Bronchial epithelial cell (primary cell): ENCODE data around the gene CCNY. TPM values are rescaled to one million over a fixed set of nuclear protein-coding genes. Genes with fewer than 3 reads are reported as not detected.
"Not testable (repeated sequence)": the region's sequence is repeated elsewhere in the genome, so short reads cannot be mapped to it uniquely, and the experiment has no call there.

Source experiments
- DNase-seq: peaks from one replicate; pipeline ENCODE4 v3.0.0-alpha.2; 2010; ENCODE audit warnings: low read depth
- FAIRE-seq: peaks from 2 replicates; lab custom pipeline; 2011; peaks lifted over from hg19 to GRCh38; lab: Jason Lieb, UNC
- H3K27me3 ChIP-seq: 2 replicates; pipeline ENCODE4 v1.5.1; 2011; ENCODE audit warnings: low read length; ENCODE audit not compliant: control insufficient read depth, insufficient read depth
- H3K36me3 ChIP-seq: 2 replicates; pipeline ENCODE4 v1.5.1; 2011; ENCODE audit warnings: low read length; ENCODE audit not compliant: control insufficient read depth, insufficient read depth
- H3K4me3 ChIP-seq: 2 replicates; pipeline ENCODE4 v1.5.1; 2011; ENCODE audit warnings: mild to moderate bottlenecking, low read depth, low read length, control low read depth
- CTCF ChIP-seq: IDR thresholded peaks from 2 replicates; pipeline ENCODE4 v1.5.1; 2011; ENCODE audit warnings: mild to moderate bottlenecking, moderate library complexity, low read length, control low read depth, inconsistent platforms; ENCODE audit not compliant: insufficient read depth, severe bottlenecking
- total RNA-seq: library from RNA; depleted of rRNA; stranded (reverse); fragments of >200 nt; gene quantifications from 2 replicates; pipeline ENCODE4 v1.2.1, GENCODE V29; 2014

Gene CCNY
- total RNA-seq, 1 donor from 2014 or later: 66.3 TPM

- FAIRE-seq: no peak
- H3K4me3 ChIP-seq: no peak overlapping the region
- H3K36me3 ChIP-seq: no peaks in the 10 kb centered on the region
- no peaks in the 10 kb centered on the region for H3K27me3 ChIP-seq
- DNase-seq: no peak
- no peak for TF ChIP-seq CTCF
Measured at GRCh38 chr10:35353395-35353794, 17.1 kb downstream of the CCNY start.

- Histone ChIP-seq H3K36me3 (no peaks in the 10 kb centered on the region), H3K27me3 (no peaks in the 10 kb centered on the region), H3K4me3 (no peak overlapping the region)
- no peak for TF ChIP-seq CTCF
- DNase-seq (no peak), FAIRE-seq (no peak)
Measured at GRCh38 chr10:35353805-35354204, 17.5 kb downstream of the CCNY start.

GRCh38 chr10:35354257-35354656 is 17.9 kb downstream of the CCNY start:
- not testable (repeated sequence) for H3K27me3 ChIP-seq, FAIRE-seq, DNase-seq, H3K4me3 ChIP-seq, H3K36me3 ChIP-seq

GRCh38 chr10:35355971-35356724 is 19.8 kb downstream of the CCNY start:
- Histone ChIP-seq H3K36me3 (peaks cover 2% of the 10 kb centered on the region), H3K27me3 (no peaks in the 10 kb centered on the region), H3K4me3 (no peak overlapping the region)
- TF ChIP-seq CTCF: no peak
- DNase-seq (no peak), FAIRE-seq (no peak)

- TF ChIP-seq CTCF: no peak
- no peaks in the 10 kb centered on the region for H3K27me3 ChIP-seq
- peaks cover 2% of the 10 kb centered on the region for H3K36me3 ChIP-seq
- H3K4me3 ChIP-seq: no peak overlapping the region
- DNase-seq (no peak), FAIRE-seq (no peak)
Measured at GRCh38 chr10:35356725-35357092, 20.4 kb downstream of the CCNY start.

GRCh38 chr10:35359056-35359455 is 22.7 kb downstream of the CCNY start:
- TF ChIP-seq CTCF: no peak
- no peak for DNase-seq
- Histone ChIP-seq H3K36me3 (peaks cover 2% of the 10 kb centered on the region), H3K27me3 (no peaks in the 10 kb centered on the region), H3K4me3 (no peak overlapping the region)
- no peak for FAIRE-seq
